ENCODE results near the gene ABCD4. TPM values are rescaled to one million over a fixed set of nuclear protein-coding genes. Genes with fewer than 3 reads are reported as not detected.

ABCD4 gene
- total RNA-seq, 4 donors from 2014 or later, result 28.9 to 49.8 (median 43.2) TPM

- TF ChIP-seq CTCF (IDR thresholded peaks at IDR 0.05; ENCODE audit: low read depth), result no peak
Observed at GRCh38 chr14:74347795-74348100, 45.0 kb upstream of the ABCD4 start.

- TF ChIP-seq CTCF (IDR thresholded peaks at IDR 0.05; ENCODE audit: low read depth), result no peak
Observed at GRCh38 chr14:74347097-74347794, 44.5 kb upstream of the ABCD4 start.

GRCh38 chr14:74346341-74346740, 43.6 kb upstream of the ABCD4 start:
- TF ChIP-seq CTCF (IDR thresholded peaks at IDR 0.05; ENCODE audit: low read depth), result no peak

GRCh38 chr14:74333909-74334308, 31.2 kb upstream of the ABCD4 start:
- no peak for TF ChIP-seq CTCF (IDR thresholded peaks at IDR 0.05; ENCODE audit: low read depth)

GRCh38 chr14:74326369-74327152, 23.8 kb upstream of the ABCD4 start:
- TF ChIP-seq CTCF (IDR thresholded peaks at IDR 0.05; ENCODE audit: low read depth), result no peak

GRCh38 chr14:74325446-74325845, 22.7 kb upstream of the ABCD4 start:
- TF ChIP-seq CTCF (IDR thresholded peaks at IDR 0.05; ENCODE audit: low read depth), result no peak

GRCh38 chr14:74324931-74325361, 22.2 kb upstream of the ABCD4 start:
- no peak for TF ChIP-seq CTCF (IDR thresholded peaks at IDR 0.05; ENCODE audit: low read depth)
